Erythroblast (primary cell): Measurements from ENCODE around the gene NOTUM.

Experiments used
- DNase-seq, 2 experiments: peaks; one replicate each; lab custom pipeline; 2025; lab: John Stamatoyannopoulos, UW
- GATA1 ChIP-seq: IDR thresholded peaks from 2 replicates; pipeline ENCODE4 v1.6.1; 2011; ENCODE audit warnings: low read depth, mild to moderate bottlenecking, control low read depth, low read length, moderate library complexity
- POLR2A ChIP-seq: IDR thresholded peaks from 2 replicates; pipeline ENCODE4 v1.6.1; 2011; ENCODE audit warnings: mild to moderate bottlenecking, low read length

The NOTUM gene

DNA sequence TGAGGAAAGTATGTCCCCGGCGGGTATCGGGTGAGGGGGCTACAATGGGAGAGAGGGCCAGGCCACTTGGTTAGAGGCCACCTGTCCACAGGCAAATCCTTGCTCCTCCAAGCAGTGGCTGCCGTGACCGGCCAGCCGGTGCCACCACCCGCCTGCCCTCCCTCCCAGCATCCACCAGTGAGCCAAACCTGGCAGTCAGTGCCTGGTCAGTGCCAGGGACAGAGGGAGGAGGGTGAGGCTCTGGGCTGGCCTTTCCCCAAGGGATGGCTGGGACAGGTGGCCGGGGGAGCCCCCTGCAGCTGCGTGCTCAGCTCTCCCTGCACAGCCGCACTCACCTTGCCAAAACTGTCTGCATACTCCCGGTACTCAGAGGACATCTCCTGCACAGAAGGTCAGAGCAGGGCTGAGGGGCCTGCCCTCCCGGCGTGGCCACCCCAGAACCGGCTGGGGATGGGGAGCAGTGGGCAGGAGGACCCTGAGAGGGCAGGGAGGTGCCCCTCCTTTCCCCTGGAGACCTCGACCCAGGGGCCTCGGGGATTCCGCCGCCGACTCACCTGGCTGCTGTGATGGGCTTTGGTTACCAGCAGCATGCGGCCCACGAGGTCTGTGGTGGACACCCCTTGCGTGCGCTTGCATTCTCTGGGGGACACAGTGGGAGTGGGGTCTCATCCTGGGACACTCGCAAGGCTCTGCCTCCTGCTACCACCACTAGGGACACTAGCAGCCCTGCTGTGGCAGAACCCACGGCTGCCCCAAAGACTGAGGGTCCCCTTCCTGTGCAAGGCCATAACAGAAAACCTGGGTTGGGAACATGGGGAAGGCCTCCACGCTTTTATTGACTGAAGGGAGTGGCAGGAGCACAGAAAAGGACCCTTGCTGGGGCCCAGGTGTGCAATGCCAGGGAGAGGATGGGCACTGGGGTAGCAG, 53.5 kb downstream of the NOTUM start:
- no peak for TF ChIP-seq POLR2A
- TF ChIP-seq GATA1: no peak
- DNase-seq: no peak

- TF ChIP-seq GATA1 (no peak), POLR2A (no peak)
- no peak for DNase-seq
Observed at GRCh38 chr17:81906476-81907218, 54.3 kb downstream of the NOTUM start.

DNA sequence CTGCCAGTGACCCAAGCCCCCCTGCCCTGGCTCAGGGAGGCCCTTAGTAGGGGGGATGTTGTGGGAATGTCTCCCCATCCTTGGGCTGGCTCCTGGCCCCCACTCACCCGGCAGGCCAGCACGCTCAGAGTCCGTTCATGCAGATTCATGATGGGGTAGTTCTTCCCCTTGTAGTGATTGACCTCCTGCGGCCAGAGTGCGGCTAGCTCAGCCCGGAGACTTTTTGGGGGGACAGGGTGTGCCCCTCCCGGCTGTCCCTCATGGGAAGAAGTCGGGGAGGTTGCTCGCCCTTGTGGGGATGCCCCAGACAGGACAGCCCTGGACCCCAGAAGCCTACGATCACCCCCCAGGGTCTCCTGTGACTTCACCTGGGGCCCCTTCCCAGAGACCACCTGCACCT, 55.0 kb downstream of the NOTUM start:
- TF ChIP-seq GATA1 (no peak), POLR2A (no peak)
- no peak for DNase-seq

DNA sequence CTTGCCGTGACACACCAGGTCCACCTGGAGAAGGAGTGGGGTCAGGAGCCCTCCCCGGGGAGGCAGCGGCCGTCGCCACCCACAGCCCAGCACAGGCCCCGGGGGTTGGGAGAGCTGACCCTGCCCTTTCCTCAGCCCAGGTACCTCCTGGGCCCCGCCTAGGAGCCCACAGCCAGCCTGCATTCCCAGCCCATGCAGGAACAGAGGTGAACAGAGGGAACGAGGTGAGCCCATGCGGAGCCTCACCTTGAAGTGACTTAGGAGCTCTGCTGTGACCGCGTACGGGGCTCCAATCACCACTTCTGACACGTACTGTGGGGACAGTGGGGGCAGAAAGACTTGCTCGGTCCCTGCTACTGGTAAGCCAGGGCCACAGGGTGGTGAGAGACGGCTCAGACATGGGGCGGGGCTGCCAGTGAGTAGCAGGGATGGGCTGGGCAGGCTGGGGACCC, 55.5 kb downstream of the NOTUM start:
- no peak for TF ChIP-seq GATA1
- TF ChIP-seq POLR2A: no peak
- DNase-seq: no peak

- no peak for DNase-seq
- TF ChIP-seq GATA1 (no peak), POLR2A (no peak)
Observed at GRCh38 chr17:81904600-81905423, 56.2 kb downstream of the NOTUM start.

GRCh38 chr17:81903896-81904599, 56.9 kb downstream of the NOTUM start:
- no peak for DNase-seq
- TF ChIP-seq POLR2A: no peak
- TF ChIP-seq GATA1: no peak

DNA sequence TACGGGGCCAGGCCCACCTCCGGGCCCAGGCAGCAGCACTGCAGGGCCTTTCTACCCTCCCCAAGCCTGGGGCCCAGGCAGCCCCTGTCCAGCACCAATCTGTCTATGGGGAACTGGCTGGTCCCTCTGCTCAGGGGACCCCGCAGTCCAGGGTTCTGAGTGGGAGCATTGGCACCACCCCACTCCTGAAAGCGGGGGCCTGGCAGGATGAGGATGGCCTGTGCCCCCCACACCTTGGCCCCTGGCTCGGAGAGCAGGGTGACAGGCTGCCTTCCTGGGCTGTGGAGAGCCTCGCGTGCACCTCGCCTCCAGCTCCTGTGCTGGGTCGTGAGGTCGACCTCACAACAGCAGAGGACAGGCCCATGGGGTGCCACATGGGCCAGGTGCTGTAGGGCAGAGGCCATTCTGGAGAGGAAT, 57.6 kb downstream of the NOTUM start:
- no peak for DNase-seq
- TF ChIP-seq GATA1: no peak
- no peak for TF ChIP-seq POLR2A

GRCh38 chr17:81902653-81903414, 58.2 kb downstream of the NOTUM start:
- TF ChIP-seq GATA1 (no peak), POLR2A (no peak)
- no peak for DNase-seq
